Measurements from ENCODE around the gene DUSP7.

GRCh38 chr3:52056968-52057811 lies 819 bp upstream of the DUSP7 start:
- TF ChIP-seq EZH2phosphoT487 (IDR thresholded peaks at IDR 0.05; ENCODE audit: borderline replicate concordance, low read length), result no peak
- TF ChIP-seq, protein P1, sequence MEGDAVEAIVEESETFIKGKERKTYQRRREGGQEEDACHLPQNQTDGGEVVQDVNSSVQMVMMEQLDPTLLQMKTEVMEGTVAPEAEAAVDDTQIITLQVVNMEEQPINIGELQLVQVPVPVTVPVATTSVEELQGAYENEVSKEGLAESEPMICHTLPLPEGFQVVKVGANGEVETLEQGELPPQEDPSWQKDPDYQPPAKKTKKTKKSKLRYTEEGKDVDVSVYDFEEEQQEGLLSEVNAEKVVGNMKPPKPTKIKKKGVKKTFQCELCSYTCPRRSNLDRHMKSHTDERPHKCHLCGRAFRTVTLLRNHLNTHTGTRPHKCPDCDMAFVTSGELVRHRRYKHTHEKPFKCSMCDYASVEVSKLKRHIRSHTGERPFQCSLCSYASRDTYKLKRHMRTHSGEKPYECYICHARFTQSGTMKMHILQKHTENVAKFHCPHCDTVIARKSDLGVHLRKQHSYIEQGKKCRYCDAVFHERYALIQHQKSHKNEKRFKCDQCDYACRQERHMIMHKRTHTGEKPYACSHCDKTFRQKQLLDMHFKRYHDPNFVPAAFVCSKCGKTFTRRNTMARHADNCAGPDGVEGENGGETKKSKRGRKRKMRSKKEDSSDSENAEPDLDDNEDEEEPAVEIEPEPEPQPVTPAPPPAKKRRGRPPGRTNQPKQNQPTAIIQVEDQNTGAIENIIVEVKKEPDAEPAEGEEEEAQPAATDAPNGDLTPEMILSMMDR (conservative IDR thresholded peaks at IDR 0.05; ENCODE audit: low read depth, low read length), result no peak
